Ishikawa (cell line): ENCODE measurements around the gene ESR1.

Experiments used
- CEBPB ChIP-seq: IDR thresholded peaks from 2 replicates; pipeline ENCODE4 v1.6.1; 2012
- CREB1 ChIP-seq: IDR thresholded peaks from 2 replicates; pipeline ENCODE4 v1.6.1; 2012; ENCODE audit warnings: low read depth
- EGR1 ChIP-seq: IDR thresholded peaks from 2 replicates; pipeline ENCODE4 v1.6.1; 2012
- EP300 ChIP-seq: IDR thresholded peaks from 2 replicates; pipeline ENCODE4 v1.6.1; 2012; ENCODE audit warnings: borderline replicate concordance
- FOXM1 ChIP-seq: IDR thresholded peaks from 2 replicates; pipeline ENCODE4 v1.6.1; 2012; ENCODE audit warnings: low read depth, borderline replicate concordance
- NFIC ChIP-seq: IDR thresholded peaks from 2 replicates; pipeline ENCODE4 v1.6.1; 2012
- RAD21 ChIP-seq: IDR thresholded peaks from 2 replicates; pipeline ENCODE4 v1.6.1; 2012; ENCODE audit warnings: low read depth
- TAF1 ChIP-seq: IDR thresholded peaks from 2 replicates; pipeline ENCODE4 v1.6.1; 2012; ENCODE audit warnings: low read depth, mild to moderate bottlenecking
- TCF12 ChIP-seq: IDR thresholded peaks from 2 replicates; pipeline ENCODE4 v1.6.1; 2012; ENCODE audit warnings: low read depth
- TEAD4 ChIP-seq: IDR thresholded peaks from 2 replicates; pipeline ENCODE4 v1.6.1; 2012
- YY1 ChIP-seq: IDR thresholded peaks from 2 replicates; pipeline ENCODE4 v1.6.1; 2012; ENCODE audit warnings: low read depth
- ZBTB7A ChIP-seq: IDR thresholded peaks from 2 replicates; pipeline ENCODE4 v1.6.1; 2012; ENCODE audit warnings: low read depth
- TF ChIP-seq, protein P1 (sequence below): IDR thresholded peaks from 2 replicates; pipeline ENCODE4 v1.6.1; 2012
- TF ChIP-seq, protein P2 (sequence below): IDR thresholded peaks from 2 replicates; pipeline ENCODE4 v1.6.1; 2012; ENCODE audit warnings: low read depth, mild to moderate bottlenecking
- TF ChIP-seq, protein P3 (sequence below): IDR thresholded peaks from 2 replicates; pipeline ENCODE4 v1.6.1; 2012

The ESR1 gene

DNA sequence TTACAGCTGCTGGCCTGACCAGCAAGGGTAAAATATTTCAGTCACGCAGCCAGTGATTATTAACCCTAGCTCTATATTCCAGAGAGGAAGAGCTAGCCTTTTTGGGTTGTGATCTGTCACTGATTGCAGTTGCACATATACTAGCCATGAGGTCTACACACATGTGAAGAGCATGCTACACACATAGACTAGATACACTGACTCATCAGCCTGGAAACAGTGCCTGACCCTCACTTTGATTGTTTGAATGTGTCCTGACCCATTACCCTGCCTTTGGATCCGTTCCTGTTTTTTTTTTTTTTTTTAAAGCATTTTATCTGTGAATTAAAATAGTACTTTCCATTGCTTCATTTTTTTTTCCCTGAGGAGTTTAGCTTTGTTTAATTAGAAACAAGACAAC is 50.8 kb downstream of the ESR1 start:
- TF ChIP-seq, protein P1, sequence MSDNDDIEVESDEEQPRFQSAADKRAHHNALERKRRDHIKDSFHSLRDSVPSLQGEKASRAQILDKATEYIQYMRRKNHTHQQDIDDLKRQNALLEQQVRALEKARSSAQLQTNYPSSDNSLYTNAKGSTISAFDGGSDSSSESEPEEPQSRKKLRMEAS: no peak
- TF ChIP-seq CEBPB (no peak), EGR1 (no peak), FOXM1 (no peak), CREB1 (no peak), YY1 (no peak), TCF12 (no peak), EP300 (no peak), RAD21 (no peak), TEAD4 (no peak), TAF1 (no peak), ZBTB7A (no peak), NFIC (no peak)
- TF ChIP-seq, protein P2, sequence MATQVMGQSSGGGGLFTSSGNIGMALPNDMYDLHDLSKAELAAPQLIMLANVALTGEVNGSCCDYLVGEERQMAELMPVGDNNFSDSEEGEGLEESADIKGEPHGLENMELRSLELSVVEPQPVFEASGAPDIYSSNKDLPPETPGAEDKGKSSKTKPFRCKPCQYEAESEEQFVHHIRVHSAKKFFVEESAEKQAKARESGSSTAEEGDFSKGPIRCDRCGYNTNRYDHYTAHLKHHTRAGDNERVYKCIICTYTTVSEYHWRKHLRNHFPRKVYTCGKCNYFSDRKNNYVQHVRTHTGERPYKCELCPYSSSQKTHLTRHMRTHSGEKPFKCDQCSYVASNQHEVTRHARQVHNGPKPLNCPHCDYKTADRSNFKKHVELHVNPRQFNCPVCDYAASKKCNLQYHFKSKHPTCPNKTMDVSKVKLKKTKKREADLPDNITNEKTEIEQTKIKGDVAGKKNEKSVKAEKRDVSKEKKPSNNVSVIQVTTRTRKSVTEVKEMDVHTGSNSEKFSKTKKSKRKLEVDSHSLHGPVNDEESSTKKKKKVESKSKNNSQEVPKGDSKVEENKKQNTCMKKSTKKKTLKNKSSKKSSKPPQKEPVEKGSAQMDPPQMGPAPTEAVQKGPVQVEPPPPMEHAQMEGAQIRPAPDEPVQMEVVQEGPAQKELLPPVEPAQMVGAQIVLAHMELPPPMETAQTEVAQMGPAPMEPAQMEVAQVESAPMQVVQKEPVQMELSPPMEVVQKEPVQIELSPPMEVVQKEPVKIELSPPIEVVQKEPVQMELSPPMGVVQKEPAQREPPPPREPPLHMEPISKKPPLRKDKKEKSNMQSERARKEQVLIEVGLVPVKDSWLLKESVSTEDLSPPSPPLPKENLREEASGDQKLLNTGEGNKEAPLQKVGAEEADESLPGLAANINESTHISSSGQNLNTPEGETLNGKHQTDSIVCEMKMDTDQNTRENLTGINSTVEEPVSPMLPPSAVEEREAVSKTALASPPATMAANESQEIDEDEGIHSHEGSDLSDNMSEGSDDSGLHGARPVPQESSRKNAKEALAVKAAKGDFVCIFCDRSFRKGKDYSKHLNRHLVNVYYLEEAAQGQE: no peak
- TF ChIP-seq, protein P3, sequence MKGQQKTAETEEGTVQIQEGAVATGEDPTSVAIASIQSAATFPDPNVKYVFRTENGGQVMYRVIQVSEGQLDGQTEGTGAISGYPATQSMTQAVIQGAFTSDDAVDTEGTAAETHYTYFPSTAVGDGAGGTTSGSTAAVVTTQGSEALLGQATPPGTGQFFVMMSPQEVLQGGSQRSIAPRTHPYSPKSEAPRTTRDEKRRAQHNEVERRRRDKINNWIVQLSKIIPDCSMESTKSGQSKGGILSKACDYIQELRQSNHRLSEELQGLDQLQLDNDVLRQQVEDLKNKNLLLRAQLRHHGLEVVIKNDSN: no peak

DNA sequence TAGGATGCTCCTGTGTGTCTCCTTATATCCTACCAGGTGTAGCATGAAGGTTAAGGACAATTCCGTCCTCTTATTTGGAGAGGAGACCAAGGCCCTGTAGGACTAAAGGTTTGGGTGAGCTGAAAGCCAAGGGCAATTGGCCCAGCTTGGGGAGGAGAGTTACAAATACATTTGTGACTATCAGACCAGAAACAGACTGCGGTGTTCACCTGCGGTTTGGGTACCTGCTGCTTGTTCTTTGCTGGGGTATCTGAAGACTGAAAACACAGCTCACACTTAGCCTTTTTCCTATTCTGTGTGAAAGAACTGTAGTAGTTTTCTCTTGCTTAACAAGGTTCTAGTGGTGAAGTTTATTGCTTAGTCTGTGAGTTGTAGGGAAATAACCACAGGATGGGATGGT is 55.0 kb downstream of the ESR1 start:
- TF ChIP-seq, protein P1: no peak
- TF ChIP-seq TCF12 (no peak), NFIC (no peak), TEAD4 (no peak), FOXM1 (no peak), RAD21 (no peak), CEBPB (no peak), TAF1 (no peak), EGR1 (no peak), ZBTB7A (no peak), CREB1 (no peak), EP300 (no peak)
- TF ChIP-seq, protein P3: no peak
- TF ChIP-seq, protein P2: no peak

DNA sequence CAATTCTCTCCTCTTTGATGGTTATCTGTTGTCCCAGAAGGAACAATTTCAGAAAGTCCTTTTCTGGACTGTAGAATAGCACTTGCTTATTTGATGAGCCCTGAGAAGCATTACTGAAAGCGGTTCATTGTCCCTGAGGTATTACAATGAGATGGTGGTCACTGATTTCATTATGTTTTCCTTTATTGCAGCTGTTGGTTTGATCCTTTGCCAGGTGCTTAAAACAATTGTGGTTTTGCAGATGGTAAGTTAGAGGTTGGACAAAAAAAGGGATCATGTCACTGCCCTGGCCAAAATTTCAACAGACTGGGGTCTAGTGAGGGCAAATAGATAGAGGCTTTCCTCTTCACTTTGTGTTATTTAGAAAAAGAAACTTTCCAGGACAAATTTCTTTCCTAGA is 61.9 kb downstream of the ESR1 start:
- TF ChIP-seq NFIC (peak; percentile 40; the same call in 1 of the 2 replicates), YY1 (no peak)

DNA sequence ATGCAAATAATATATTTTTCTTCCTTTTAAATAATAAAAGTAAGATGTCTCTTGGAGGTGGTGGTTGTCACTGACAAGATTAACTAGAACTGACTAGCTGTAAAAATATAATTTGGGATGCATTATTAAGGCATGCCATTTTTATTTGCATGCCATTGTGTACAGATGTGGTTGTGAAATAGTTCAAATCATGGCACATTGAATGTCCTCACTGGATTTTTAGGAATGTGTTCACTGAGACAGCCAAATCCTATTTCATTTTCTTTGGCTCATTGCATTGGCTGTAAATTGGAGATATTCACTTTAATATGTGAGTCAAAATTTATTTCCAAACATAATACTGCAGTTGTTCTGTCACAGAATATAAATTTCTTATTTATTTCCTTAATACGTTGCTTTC is 62.3 kb downstream of the ESR1 start:
- TF ChIP-seq TCF12 (no peak), TEAD4 (no peak), EGR1 (no peak), CREB1 (no peak)

DNA sequence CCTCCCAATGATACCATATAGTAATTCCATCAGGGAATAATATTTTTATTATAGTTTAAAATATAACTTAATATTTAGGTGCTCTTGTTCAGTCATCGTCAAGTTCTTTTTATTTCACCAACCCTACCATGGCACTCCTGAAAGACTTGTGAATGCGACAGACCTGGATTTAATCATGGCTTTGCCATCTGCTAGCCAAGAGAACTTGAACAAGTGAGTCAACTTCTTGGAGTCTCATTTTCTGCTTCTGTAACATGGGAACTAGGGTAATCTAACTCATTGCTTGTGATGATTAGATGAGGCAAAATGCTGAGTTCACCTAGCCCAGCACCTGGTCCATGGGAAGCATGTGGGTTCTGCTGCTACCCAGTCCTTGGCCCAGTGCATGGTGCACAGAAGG is 62.9 kb downstream of the ESR1 start:
- TF ChIP-seq, protein P2: no peak
- TF ChIP-seq TCF12: no peak
- no peak for TF ChIP-seq RAD21
- TF ChIP-seq EP300: no peak
- TF ChIP-seq CEBPB: no peak
- TF ChIP-seq FOXM1: no peak
- TF ChIP-seq, protein P1: no peak
- no peak for TF ChIP-seq CREB1
- no peak for TF ChIP-seq EGR1
- TF ChIP-seq TEAD4: no peak
- TF ChIP-seq, protein P3: no peak
- TF ChIP-seq NFIC: no peak
- no peak for TF ChIP-seq TAF1
